Measurements from ENCODE around the gene SOD2. TPM values are rescaled to one million over a fixed set of nuclear protein-coding genes. Genes with fewer than 3 reads are reported as not detected.
"Not testable (repeated sequence)": the region's sequence is repeated elsewhere in the genome, so short reads cannot be mapped to it uniquely, and the experiment has no call there.

Gene SOD2
- 100 to 1,000 TPM; 147 to 927 (median 395) TPM for total RNA-seq

- intact Hi-C loops (cut with DNase I) = loop anchor here (2.0 to 5.0 kb wide), 2 partner anchors 34 to 95 kb away; partner anchors contain the start of genes TCP1 and WTAP
- peaks cover 36 to 55% (median 54%) of the 10 kb centered on the region in 4 donors for H3K4me1 ChIP-seq
- TF ChIP-seq, protein P1, sequence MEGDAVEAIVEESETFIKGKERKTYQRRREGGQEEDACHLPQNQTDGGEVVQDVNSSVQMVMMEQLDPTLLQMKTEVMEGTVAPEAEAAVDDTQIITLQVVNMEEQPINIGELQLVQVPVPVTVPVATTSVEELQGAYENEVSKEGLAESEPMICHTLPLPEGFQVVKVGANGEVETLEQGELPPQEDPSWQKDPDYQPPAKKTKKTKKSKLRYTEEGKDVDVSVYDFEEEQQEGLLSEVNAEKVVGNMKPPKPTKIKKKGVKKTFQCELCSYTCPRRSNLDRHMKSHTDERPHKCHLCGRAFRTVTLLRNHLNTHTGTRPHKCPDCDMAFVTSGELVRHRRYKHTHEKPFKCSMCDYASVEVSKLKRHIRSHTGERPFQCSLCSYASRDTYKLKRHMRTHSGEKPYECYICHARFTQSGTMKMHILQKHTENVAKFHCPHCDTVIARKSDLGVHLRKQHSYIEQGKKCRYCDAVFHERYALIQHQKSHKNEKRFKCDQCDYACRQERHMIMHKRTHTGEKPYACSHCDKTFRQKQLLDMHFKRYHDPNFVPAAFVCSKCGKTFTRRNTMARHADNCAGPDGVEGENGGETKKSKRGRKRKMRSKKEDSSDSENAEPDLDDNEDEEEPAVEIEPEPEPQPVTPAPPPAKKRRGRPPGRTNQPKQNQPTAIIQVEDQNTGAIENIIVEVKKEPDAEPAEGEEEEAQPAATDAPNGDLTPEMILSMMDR (IDR thresholded peaks at IDR 0.05) = no peak
- TF ChIP-seq POLR2A (IDR thresholded peaks at IDR 0.05; ENCODE audit: low read depth) = peak; percentile 95
- TF ChIP-seq EP300 (IDR thresholded peaks at IDR 0.05) = no peak
- peak; percentile 88 to 96 for TF ChIP-seq POLR2AphosphoS5 (IDR thresholded peaks at IDR 0.05)
- 0% methylated on average over 16 of the region's 74 CpGs for WGBS
- peak within 1 kb of the TSS; percentile 96 to 99 (median 98) for H3K27ac ChIP-seq (replicated peaks in 1 of 4)
- H3K9me3 ChIP-seq = no peaks in the 10 kb centered on the region
- no peaks in the 10 kb centered on the region for H3K27me3 ChIP-seq
- peak within 1 kb of the TSS; percentile 85 to 100 (median 90) for H3K4me3 ChIP-seq
- H3K36me3 ChIP-seq = peaks cover 0 to 26% (median 16%) of the 10 kb centered on the region in 4 donors
- peak; percentile 97 for DNase-seq (ENCODE audit: extremely low spot score)
Measured at GRCh38 chr6:159693128-159693893, at the start of gene SOD2. Gene SOD2 (minus strand): TSS chr6:159693241. CDS start chr6:159693167, 74 bp downstream.

DNA sequence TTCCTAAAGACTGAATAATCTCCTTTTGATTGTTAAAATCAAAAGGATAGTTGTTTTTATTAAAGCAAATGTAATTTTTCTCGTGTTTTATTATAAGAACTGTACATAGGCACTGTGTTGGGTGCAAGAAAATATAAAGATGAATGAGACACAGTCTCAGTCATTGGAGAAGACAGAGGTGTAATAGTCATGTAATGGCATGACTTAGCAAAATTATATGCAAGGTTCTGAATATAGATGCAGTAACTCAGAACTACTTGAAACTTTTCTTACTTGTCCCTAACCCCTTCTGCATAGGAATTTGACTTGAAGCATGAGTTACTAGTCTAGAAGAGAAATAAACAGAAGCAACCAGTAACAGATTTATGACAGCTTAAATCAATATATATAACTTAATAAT, 49.1 kb upstream of the SOD2 start:
- Histone ChIP-seq H3K4me3 (no peak overlapping the region), H3K9me3 (no peaks in the 10 kb centered on the region), H3K4me1 (peaks cover 12 to 60% (median 45%) of the 10 kb centered on the region in 4 donors), H3K27ac (replicated peaks in 1 of 4) (peak overlapping the region in 2 of 4 donors; percentile 63 to 68), H3K36me3 (peaks cover 44 to 99% (median 78%) of the 10 kb centered on the region in 4 donors), H3K27me3 (no peaks in the 10 kb centered on the region)
- no peak for DNase-seq (ENCODE audit: extremely low spot score)
- 79% methylated on average over 1 of the region's 1 CpG for WGBS
- intact Hi-C loops (cut with DNase I) = no loop called here
- TF ChIP-seq POLR2A (IDR thresholded peaks at IDR 0.05; ENCODE audit: low read depth) (no peak), EP300 (IDR thresholded peaks at IDR 0.05) (no peak), POLR2AphosphoS5 (IDR thresholded peaks at IDR 0.05) (no peak)
- TF ChIP-seq, protein P1 (IDR thresholded peaks at IDR 0.05) = no peak

- intact Hi-C loops (cut with DNase I) = no loop called here
- WGBS = 73% methylated on average over 3 of the region's 3 CpGs
- DNase-seq (ENCODE audit: extremely low spot score) = no peak
- H3K9me3 ChIP-seq = no peaks in the 10 kb centered on the region
- no peaks in the 10 kb centered on the region for H3K27me3 ChIP-seq
- peak overlapping the region in 2 of 4 donors; percentile 63 to 68 for H3K27ac ChIP-seq (replicated peaks in 1 of 4)
- TF ChIP-seq POLR2AphosphoS5 (IDR thresholded peaks at IDR 0.05) = no peak
- TF ChIP-seq, protein P1 (IDR thresholded peaks at IDR 0.05) = no peak
- TF ChIP-seq POLR2A (IDR thresholded peaks at IDR 0.05; ENCODE audit: low read depth) = no peak
- TF ChIP-seq EP300 (IDR thresholded peaks at IDR 0.05) = no peak
- peaks cover 26 to 75% (median 53%) of the 10 kb centered on the region in 4 donors for H3K36me3 ChIP-seq
- H3K4me1 ChIP-seq = peaks cover 27 to 88% (median 71%) of the 10 kb centered on the region in 4 donors
- H3K4me3 ChIP-seq = no peak overlapping the region
Measured at GRCh38 chr6:159739341-159739740, 46.3 kb upstream of the SOD2 start.

DNA sequence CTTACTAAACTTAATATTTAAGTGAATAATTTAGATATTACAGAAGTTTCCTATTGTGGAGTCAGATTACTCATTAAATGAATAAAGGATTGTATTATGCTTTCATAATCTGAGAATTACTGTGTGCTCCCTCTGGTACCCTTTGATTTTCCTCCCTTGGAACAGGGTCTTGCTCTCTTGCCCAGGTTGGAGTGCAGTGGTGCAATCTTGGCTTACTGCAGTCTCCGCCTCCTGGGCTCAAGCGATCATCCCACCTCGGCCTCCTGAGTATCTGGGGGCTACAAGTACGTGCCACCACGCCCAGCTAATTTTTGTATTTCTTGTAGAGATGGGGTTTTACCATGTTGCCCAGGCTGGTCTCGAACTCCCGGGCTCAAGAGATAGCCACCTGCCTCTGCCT, 43.9 kb upstream of the SOD2 start:
- H3K4me3 ChIP-seq = no peak overlapping the region
- no peaks in the 10 kb centered on the region for H3K27me3 ChIP-seq
- WGBS = 87% methylated on average over 7 of the region's 7 CpGs
- H3K9me3 ChIP-seq = no peaks in the 10 kb centered on the region
- H3K36me3 ChIP-seq = peaks cover 7 to 50% (median 29%) of the 10 kb centered on the region in 4 donors
- DNase-seq (ENCODE audit: extremely low spot score) = no peak
- peaks cover 32 to 100% (median 91%) of the 10 kb centered on the region in 4 donors for H3K4me1 ChIP-seq
- intact Hi-C loops (cut with DNase I) = no loop called here
- H3K27ac ChIP-seq (replicated peaks in 1 of 4) = peak overlapping the region in 1 of 4 donors; percentile 0
- TF ChIP-seq, protein P1 (IDR thresholded peaks at IDR 0.05) = no peak
- TF ChIP-seq POLR2A (IDR thresholded peaks at IDR 0.05; ENCODE audit: low read depth) (no peak), POLR2AphosphoS5 (IDR thresholded peaks at IDR 0.05) (no peak), EP300 (IDR thresholded peaks at IDR 0.05) (no peak)

DNA sequence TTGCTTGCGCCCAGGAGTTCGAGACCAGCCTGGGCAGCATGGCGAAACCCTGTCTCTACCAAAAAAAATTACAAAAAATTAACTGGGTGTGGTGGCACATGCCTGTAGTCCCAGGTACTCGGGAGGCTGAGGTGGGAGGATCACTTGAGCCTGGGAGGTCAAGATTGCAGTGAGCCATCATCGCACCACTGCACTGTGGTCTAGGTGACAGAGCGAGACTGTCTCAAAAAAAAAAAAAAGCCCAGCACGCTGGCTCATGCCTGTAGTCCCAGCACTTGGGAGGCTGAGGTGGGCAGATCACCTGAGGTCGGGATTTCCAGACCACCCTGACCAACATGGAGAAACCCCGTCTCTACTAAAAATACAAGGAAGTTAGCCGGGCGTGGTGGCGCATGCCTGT, 40.4 kb upstream of the SOD2 start:
- Histone ChIP-seq H3K4me1 (peaks cover 57 to 99% (median 93%) of the 10 kb centered on the region in 4 donors), H3K36me3 (peaks cover 0 to 20% (median 8%) of the 10 kb centered on the region in 4 donors)
- 89% methylated on average over 12 of the region's 12 CpGs for WGBS
- H3K4me3 ChIP-seq; H3K27me3 ChIP-seq; DNase-seq (ENCODE audit: extremely low spot score); H3K9me3 ChIP-seq; H3K27ac ChIP-seq (replicated peaks in 1 of 4): not testable (repeated sequence)
- intact Hi-C loops (cut with DNase I) = loop anchor here (5.0 kb wide), 1 partner anchor 54 kb away; the partner anchor contains the start of gene TCP1

DNA sequence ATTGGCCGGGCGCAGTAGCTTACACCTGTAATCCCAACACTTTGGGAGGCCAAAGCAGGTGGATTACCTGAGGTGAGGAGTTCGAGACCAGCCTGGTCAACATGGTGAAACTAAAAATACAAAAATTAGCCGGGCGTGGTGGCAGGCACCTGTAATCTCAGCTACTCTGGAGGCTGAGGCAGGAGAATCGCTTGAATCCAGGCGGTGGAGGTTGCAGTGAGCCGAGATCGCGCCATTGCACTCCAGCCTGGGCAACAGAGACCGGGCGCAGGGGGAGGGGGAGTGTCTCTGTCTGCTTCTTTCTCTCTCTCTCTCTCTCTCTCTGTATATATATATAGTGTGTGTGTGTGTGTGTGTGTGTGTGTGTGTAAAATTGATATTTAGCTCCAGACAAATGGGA, 39.5 kb upstream of the SOD2 start:
- H3K27me3 ChIP-seq; DNase-seq (ENCODE audit: extremely low spot score); H3K9me3 ChIP-seq; H3K4me3 ChIP-seq; H3K27ac ChIP-seq (replicated peaks in 1 of 4): not testable (repeated sequence)
- peaks cover 53 to 91% (median 86%) of the 10 kb centered on the region in 4 donors for H3K4me1 ChIP-seq
- peaks cover 0 to 12% (median 4%) of the 10 kb centered on the region in 4 donors for H3K36me3 ChIP-seq
- 95% methylated on average over 12 of the region's 12 CpGs for WGBS
- intact Hi-C loops (cut with DNase I) = loop anchor here (5.0 kb wide), 1 partner anchor 55 kb away; the partner anchor contains the start of gene TCP1
